Measurements from ENCODE around the gene VN1R4. TPM values are rescaled to one million over a fixed set of nuclear protein-coding genes. Genes with fewer than 3 reads are reported as not detected.
A peak's percentile ranks its signal among the peaks of the same experiment; 100 is the strongest.

Gene VN1R4
- polyA plus RNA-seq, 3 donors: not detected

- H3K4me2 ChIP-seq (replicated peaks; ENCODE audit: extremely low read depth, low read length, poor library complexity, severe bottlenecking): no peak overlapping the region
- peaks cover 0 to 4% (median 0%) of the 10 kb centered on the region in 3 donors for H3K27me3 Mint-ChIP-seq (ENCODE audit: low read depth in 3 of 3)
- H3K4me3 Mint-ChIP-seq: no peak overlapping the region
- H3K9ac ChIP-seq (ENCODE audit: insufficient read depth, low read length, poor library complexity, severe bottlenecking): no peak overlapping the region
- no peak for DNase-seq
- no peaks in the 10 kb centered on the region for H3K27me3 ChIP-seq (ENCODE audit: control insufficient read depth in 2 of 2, insufficient read depth in 2 of 2, low read length in 2 of 2)
- H3K9me3 ChIP-seq (replicated peaks in 1 of 2; ENCODE audit: control insufficient read depth in 1 of 2, insufficient read depth in 1 of 2, low read length in 2 of 2): peaks cover 62 to 74% of the 10 kb centered on the region in 2 donors
- no peak overlapping the region for H2AFZ ChIP-seq (ENCODE audit: insufficient read depth, low read depth, low read length, poor library complexity, severe bottlenecking)
- H3K4me1 Mint-ChIP-seq: no peaks in the 10 kb centered on the region
- no peaks in the 10 kb centered on the region for H3K79me2 ChIP-seq (ENCODE audit: insufficient read depth, low read length)
- WGBS (ENCODE audit: insufficient coverage): 100% methylated on average over 1 of the region's 7 CpGs
- intact Hi-C loops (cut with micrococcal nuclease): no loop called here
- no peaks in the 10 kb centered on the region for H3K36me3 Mint-ChIP-seq
- H3K4me1 ChIP-seq (ENCODE audit: control insufficient read depth in 1 of 2, insufficient read depth in 2 of 2, low read length in 2 of 2): no peaks in the 10 kb centered on the region
- H3K4me3 ChIP-seq (replicated peaks in 1 of 3; ENCODE audit: low read depth in 2 of 3, low read length in 3 of 3): peak overlapping the region in 1 of 3 experiments; percentile 10
- no peaks in the 10 kb centered on the region for H3K36me3 ChIP-seq (replicated peaks in 1 of 2; ENCODE audit: control insufficient read depth in 1 of 2, insufficient read depth in 2 of 2, low read length in 2 of 2)
- TF ChIP-seq CTCF (IDR thresholded peaks at IDR 0.05): no peak
- no peak overlapping the region for H3K27ac ChIP-seq (ENCODE audit: low read depth in 1 of 2, low read length in 2 of 2)
- no peak overlapping the region for H3K27ac Mint-ChIP-seq
- peaks cover 44 to 85% (median 76%) of the 10 kb centered on the region in 7 donors for H3K9me3 Mint-ChIP-seq
- H4K20me1 ChIP-seq (ENCODE audit: insufficient read depth, low read length): no peaks in the 10 kb centered on the region
Measured at GRCh38 chr19:53294786-53295441, 27.4 kb upstream of the VN1R4 start.

- Mint-ChIP-seq H3K4me1 (no peaks in the 10 kb centered on the region), H3K9me3 (peaks cover 32 to 82% (median 64%) of the 10 kb centered on the region in 7 donors), H3K27ac (no peak overlapping the region), H3K4me3 (no peak overlapping the region), H3K27me3 (ENCODE audit: low read depth in 3 of 3) (no peaks in the 10 kb centered on the region), H3K36me3 (no peaks in the 10 kb centered on the region)
- intact Hi-C loops (cut with micrococcal nuclease): no loop called here
- Histone ChIP-seq H3K27ac (ENCODE audit: low read depth in 1 of 2, low read length in 2 of 2) (no peak overlapping the region), H3K4me1 (ENCODE audit: control insufficient read depth in 1 of 2, insufficient read depth in 2 of 2, low read length in 2 of 2) (no peaks in the 10 kb centered on the region), H2AFZ (ENCODE audit: insufficient read depth, low read depth, low read length, poor library complexity, severe bottlenecking) (no peak overlapping the region), H3K36me3 (replicated peaks in 1 of 2; ENCODE audit: control insufficient read depth in 1 of 2, insufficient read depth in 2 of 2, low read length in 2 of 2) (no peaks in the 10 kb centered on the region), H4K20me1 (ENCODE audit: insufficient read depth, low read length) (no peaks in the 10 kb centered on the region), H3K79me2 (ENCODE audit: insufficient read depth, low read length) (no peaks in the 10 kb centered on the region), H3K9me3 (replicated peaks in 1 of 2; ENCODE audit: control insufficient read depth in 1 of 2, insufficient read depth in 1 of 2, low read length in 2 of 2) (peaks cover 68 to 77% of the 10 kb centered on the region in 2 donors), H3K4me2 (replicated peaks; ENCODE audit: extremely low read depth, low read length, poor library complexity, severe bottlenecking) (no peak overlapping the region), H3K4me3 (replicated peaks in 1 of 3; ENCODE audit: low read depth in 2 of 3, low read length in 3 of 3) (no peak overlapping the region), H3K9ac (ENCODE audit: insufficient read depth, low read length, poor library complexity, severe bottlenecking) (no peak overlapping the region), H3K27me3 (ENCODE audit: control insufficient read depth in 2 of 2, insufficient read depth in 2 of 2, low read length in 2 of 2) (no peaks in the 10 kb centered on the region)
- WGBS (ENCODE audit: insufficient coverage): 89% methylated on average over 41 of the region's 47 CpGs
- no peak for TF ChIP-seq CTCF (IDR thresholded peaks at IDR 0.05)
- no peak for DNase-seq
Measured at GRCh38 chr19:53290758-53291549, 23.4 kb upstream of the VN1R4 start.

Data from CD14-positive monocyte (primary cell).